Melanocyte of skin (primary cell): ENCODE results near the gene HSPB1. TPM values are rescaled to one million over a fixed set of nuclear protein-coding genes. Genes with fewer than 3 reads are reported as not detected.

Experiments used
- total RNA-seq, 2 donors: library from RNA; depleted of rRNA; stranded (reverse); fragments of >200 nt; gene quantifications; 2 replicates each; pipeline ENCODE4 v1.2.3, GENCODE V29; 2012

The HSPB1 gene
- 10 to 100 TPM; 67.8 to 76.3 TPM for total RNA-seq

GRCh38 chr7:76302347-76303201 lies at the start of gene HSPB1:
TSS of gene HSPB1 (plus strand) at chr7:76302673. CDS start at chr7:76302713, 40 bp downstream.

Other genes with a start within 250 kb of the HSPB1 start
- gene SRRM3, start 100.8 kb upstream of the HSPB1 start, total RNA-seq: 1 to 10 TPM in 1 of 2 donors, under 1 TPM in 1; 1.00 to 3.1 TPM
- 100 to 1,000 TPM in 1 of 2 donors, 10 to 100 TPM in 1; 98.4 to 144 TPM for gene YWHAG, start 56.3 kb downstream of the HSPB1 start, total RNA-seq
- under 1 TPM; 0.33 to 0.69 TPM for gene SSC4D, start 107.0 kb downstream of the HSPB1 start, total RNA-seq
- 1 to 10 TPM; 1.3 to 2.8 TPM for gene ZP3, start 122.3 kb downstream of the HSPB1 start, total RNA-seq
- gene DTX2, start 159.0 kb downstream of the HSPB1 start, total RNA-seq: 10 to 100 TPM in 1 of 2 donors, 1 to 10 TPM in 1; 9.6 to 10.7 TPM
- gene UPK3B, start 207.9 kb downstream of the HSPB1 start, total RNA-seq: not detected
- not detected for gene SPDYE16, start 240.6 kb downstream of the HSPB1 start, total RNA-seq